Fibroblast of mammary gland (primary cell): ENCODE results near the gene SLC7A6.

Experiments
- DNase-seq: peaks from one replicate; pipeline ENCODE4 v3.0.0-alpha.2; 2010; ENCODE audit warnings: low read depth
- H3K4me3 ChIP-seq: 2 replicates; pipeline ENCODE4 v1.5.1; 2011; ENCODE audit warnings: low read depth, mild to moderate bottlenecking, low read length, moderate library complexity; ENCODE audit not compliant: control insufficient read depth
- TF ChIP-seq, protein P1 (sequence below): conservative IDR thresholded peaks from 2 replicates; pipeline ENCODE4 v1.5.1; 2011; ENCODE audit warnings: low read depth, low read length, inconsistent platforms; ENCODE audit not compliant: control insufficient read depth, insufficient read depth

SLC7A6 gene

GRCh38 chr16:68234188-68235107, 29.9 kb upstream of the SLC7A6 start:
- no peak for DNase-seq
- TF ChIP-seq, protein P1, sequence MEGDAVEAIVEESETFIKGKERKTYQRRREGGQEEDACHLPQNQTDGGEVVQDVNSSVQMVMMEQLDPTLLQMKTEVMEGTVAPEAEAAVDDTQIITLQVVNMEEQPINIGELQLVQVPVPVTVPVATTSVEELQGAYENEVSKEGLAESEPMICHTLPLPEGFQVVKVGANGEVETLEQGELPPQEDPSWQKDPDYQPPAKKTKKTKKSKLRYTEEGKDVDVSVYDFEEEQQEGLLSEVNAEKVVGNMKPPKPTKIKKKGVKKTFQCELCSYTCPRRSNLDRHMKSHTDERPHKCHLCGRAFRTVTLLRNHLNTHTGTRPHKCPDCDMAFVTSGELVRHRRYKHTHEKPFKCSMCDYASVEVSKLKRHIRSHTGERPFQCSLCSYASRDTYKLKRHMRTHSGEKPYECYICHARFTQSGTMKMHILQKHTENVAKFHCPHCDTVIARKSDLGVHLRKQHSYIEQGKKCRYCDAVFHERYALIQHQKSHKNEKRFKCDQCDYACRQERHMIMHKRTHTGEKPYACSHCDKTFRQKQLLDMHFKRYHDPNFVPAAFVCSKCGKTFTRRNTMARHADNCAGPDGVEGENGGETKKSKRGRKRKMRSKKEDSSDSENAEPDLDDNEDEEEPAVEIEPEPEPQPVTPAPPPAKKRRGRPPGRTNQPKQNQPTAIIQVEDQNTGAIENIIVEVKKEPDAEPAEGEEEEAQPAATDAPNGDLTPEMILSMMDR = no peak
- H3K4me3 ChIP-seq = no peak overlapping the region

DNA sequence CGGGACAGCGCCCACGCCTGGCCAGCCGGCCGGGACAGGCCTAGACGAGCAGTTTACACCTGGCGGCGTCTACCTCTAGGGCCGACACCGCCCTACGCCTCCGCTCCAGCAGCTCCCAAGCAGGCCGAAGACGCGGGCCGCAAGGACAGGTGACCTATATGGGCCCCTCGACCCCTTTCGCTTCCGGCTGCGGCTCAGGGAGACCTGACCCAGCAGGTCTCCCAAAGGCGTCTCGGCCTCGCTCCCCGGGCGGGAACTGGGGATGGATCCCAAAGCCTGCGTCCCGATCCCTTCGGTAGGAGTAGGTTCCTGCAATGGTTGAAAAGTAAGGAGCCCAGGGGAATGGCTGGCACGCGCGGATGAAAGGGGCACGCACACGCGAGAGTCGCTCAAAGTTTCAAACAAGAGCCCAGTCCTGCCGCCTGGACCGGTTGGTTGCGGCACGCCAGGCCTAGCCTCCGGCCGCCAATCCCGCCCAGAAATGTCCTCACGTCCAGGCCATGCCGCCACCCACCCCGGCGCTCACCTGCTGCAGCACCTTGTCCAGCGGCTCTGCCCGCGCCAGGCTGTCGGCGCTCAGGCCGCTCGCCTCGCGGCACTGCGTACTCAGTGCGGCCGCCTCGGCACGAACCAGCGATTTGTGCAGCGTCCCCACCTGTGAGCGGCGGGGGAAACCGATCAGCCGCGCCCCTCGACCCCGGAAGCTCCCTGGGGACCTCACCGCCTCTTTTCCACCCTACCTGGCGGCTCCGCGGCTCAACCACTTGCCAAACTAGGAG, 29.0 kb upstream of the SLC7A6 start:
- DNase-seq = no peak
- TF ChIP-seq, protein P1 = no peak
- H3K4me3 ChIP-seq = no peak overlapping the region

DNA sequence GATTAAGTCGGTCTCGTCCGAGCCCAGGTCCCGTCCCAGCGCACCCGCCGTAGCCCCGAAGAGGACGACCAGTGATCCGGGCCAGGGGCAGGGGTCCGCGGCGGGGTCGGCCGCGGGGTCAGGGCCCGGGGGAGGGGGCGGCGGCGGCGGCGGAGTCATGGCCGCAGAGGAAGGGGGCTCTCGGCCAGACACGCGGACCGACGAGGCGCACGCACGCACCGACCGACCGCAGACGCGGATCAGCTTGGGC, 28.5 kb upstream of the SLC7A6 start, which contains the start of gene ESRP2:
ESRP2 (minus strand) TSS at position 241 of the 250 bp plus-strand sequence; CDS start at position 159, 82 bp downstream.
- H3K4me3 ChIP-seq = peak within 1 kb of the TSS; percentile 58
- DNase-seq = no peak
- TF ChIP-seq, protein P1 = no peak

- TF ChIP-seq, protein P1 = no peak
- no peak overlapping the region for H3K4me3 ChIP-seq
- DNase-seq = no peak
Measured at GRCh38 chr16:68236137-68236825, 28.0 kb upstream of the SLC7A6 start.

- TF ChIP-seq, protein P1 = no peak
- DNase-seq = peak; percentile 63
- peak overlapping the region; percentile 58 for H3K4me3 ChIP-seq
Measured at GRCh38 chr16:68236826-68237242, 27.5 kb upstream of the SLC7A6 start.

GRCh38 chr16:68237243-68238028, 26.9 kb upstream of the SLC7A6 start:
- peak overlapping the region; percentile 58 for H3K4me3 ChIP-seq
- peak; percentile 93 for DNase-seq
- TF ChIP-seq, protein P1 = no peak
